Glomerular visceral epithelial cell (primary cell): ENCODE data around the gene UBE2M.

Source experiments
- DNase-seq: peaks from one replicate; pipeline ENCODE4 v3.0.0-alpha.2; 2016; ENCODE audit errors: extremely low spot score

UBE2M gene

GRCh38 chr19:58570770-58571574, 12.6 kb upstream of the UBE2M start:
- no peak for DNase-seq

- DNase-seq, result no peak
Observed at GRCh38 chr19:58569943-58570670, 11.7 kb upstream of the UBE2M start.

GRCh38 chr19:58569191-58569942, 11.0 kb upstream of the UBE2M start:
- DNase-seq, result no peak

- DNase-seq, result no peak
Observed at GRCh38 chr19:58568453-58569130, 10.2 kb upstream of the UBE2M start.

GRCh38 chr19:58566989-58567388, 8.6 kb upstream of the UBE2M start:
- no peak for DNase-seq

- no peak for DNase-seq
Observed at GRCh38 chr19:58563823-58564222, 5.4 kb upstream of the UBE2M start.

GRCh38 chr19:58563034-58563573, 4.7 kb upstream of the UBE2M start:
- DNase-seq, result peak; percentile 45

GRCh38 chr19:58562122-58563033, 4.0 kb upstream of the UBE2M start:
- DNase-seq, result no peak

GRCh38 chr19:58561373-58562121, 3.1 kb upstream of the UBE2M start:
- no peak for DNase-seq

GRCh38 chr19:58560921-58561320, 2.5 kb upstream of the UBE2M start:
- DNase-seq, result no peak

GRCh38 chr19:58560007-58560887, 1.8 kb upstream of the UBE2M start:
- no peak for DNase-seq

- DNase-seq, result peak; percentile 93
Observed at GRCh38 chr19:58559275-58560006, 1.0 kb upstream of the UBE2M start.

GRCh38 chr19:58558623-58559274, 338 bp upstream of the UBE2M start:
- peak; percentile 99 for DNase-seq

GRCh38 chr19:58557221-58558065, 968 bp downstream of the UBE2M start:
- DNase-seq, result no peak

- no peak for DNase-seq
Observed at GRCh38 chr19:58556622-58557220, 1.7 kb downstream of the UBE2M start.

GRCh38 chr19:58555920-58556621, 2.3 kb downstream of the UBE2M start:
- no peak for DNase-seq
